GM19193 (cell line): ENCODE measurements around the gene PROZ.

Experiments
- POLR2A ChIP-seq: IDR thresholded peaks from 4 replicates; pipeline ENCODE4 v1.6.1; 2011; ENCODE audit not compliant: insufficient read depth, insufficient read length; ENCODE audit errors: extremely low read depth

Gene PROZ

GRCh38 chr13:113209336-113209758 lies 50.9 kb downstream of the PROZ start, which contains the start of gene CUL4A:
Gene CUL4A, plus strand, starts transcription at chr13:113209613. Its CDS starts 15 bp downstream, at chr13:113209628.
- TF ChIP-seq POLR2A, result peak; percentile 59

GRCh38 chr13:113209759-113210421 lies 51.4 kb downstream of the PROZ start:
- TF ChIP-seq POLR2A, result peak; percentile 45

- TF ChIP-seq POLR2A, result no peak
Observed at GRCh38 chr13:113210833-113211232, 52.4 kb downstream of the PROZ start.

GRCh38 chr13:113211774-113212173 lies 53.3 kb downstream of the PROZ start:
- TF ChIP-seq POLR2A, result no peak

- no peak for TF ChIP-seq POLR2A
Observed at GRCh38 chr13:113216254-113217048, 58.0 kb downstream of the PROZ start.

- no peak for TF ChIP-seq POLR2A
Observed at GRCh38 chr13:113218586-113218985, 60.1 kb downstream of the PROZ start.

- no peak for TF ChIP-seq POLR2A
Observed at GRCh38 chr13:113219256-113219940, 61.0 kb downstream of the PROZ start.

- TF ChIP-seq POLR2A, result no peak
Observed at GRCh38 chr13:113220141-113220598, 61.7 kb downstream of the PROZ start.

- TF ChIP-seq POLR2A, result no peak
Observed at GRCh38 chr13:113220877-113221276, 62.4 kb downstream of the PROZ start.
